ENCODE results near the gene LIMS2.

Gene LIMS2

DNA sequence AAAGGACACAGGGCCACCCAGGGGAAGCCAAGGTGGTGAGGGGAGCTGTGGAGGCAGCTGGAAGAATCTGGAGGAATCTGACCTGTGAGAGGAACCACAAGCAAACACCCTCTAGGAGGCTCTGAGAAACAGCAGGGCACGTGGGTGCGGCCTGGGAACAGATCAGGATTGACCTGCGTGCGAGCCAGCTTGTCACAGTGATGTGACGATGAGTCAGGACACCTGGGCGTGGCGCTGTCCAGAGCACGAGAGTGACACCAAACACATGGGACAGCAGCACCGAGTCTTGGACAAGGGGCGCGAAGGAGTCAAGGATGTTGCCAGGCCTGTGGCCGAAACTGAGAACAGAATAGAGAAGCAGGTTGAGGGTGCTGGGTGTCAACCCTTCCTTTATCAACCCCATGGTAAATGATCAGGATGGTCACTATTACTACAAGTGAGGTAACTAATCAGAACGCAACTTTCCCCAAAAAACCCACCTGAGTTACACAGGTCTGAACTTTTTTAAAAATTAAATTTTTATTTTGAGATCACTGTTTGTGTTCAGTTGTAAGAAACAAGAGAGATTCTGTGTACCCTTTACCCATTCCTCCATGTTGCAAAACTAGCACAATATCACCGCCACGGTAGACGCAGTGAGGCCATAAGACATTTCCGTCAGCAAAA, 25.3 kb upstream of the LIMS2 start:
- TF ChIP-seq, protein P1, sequence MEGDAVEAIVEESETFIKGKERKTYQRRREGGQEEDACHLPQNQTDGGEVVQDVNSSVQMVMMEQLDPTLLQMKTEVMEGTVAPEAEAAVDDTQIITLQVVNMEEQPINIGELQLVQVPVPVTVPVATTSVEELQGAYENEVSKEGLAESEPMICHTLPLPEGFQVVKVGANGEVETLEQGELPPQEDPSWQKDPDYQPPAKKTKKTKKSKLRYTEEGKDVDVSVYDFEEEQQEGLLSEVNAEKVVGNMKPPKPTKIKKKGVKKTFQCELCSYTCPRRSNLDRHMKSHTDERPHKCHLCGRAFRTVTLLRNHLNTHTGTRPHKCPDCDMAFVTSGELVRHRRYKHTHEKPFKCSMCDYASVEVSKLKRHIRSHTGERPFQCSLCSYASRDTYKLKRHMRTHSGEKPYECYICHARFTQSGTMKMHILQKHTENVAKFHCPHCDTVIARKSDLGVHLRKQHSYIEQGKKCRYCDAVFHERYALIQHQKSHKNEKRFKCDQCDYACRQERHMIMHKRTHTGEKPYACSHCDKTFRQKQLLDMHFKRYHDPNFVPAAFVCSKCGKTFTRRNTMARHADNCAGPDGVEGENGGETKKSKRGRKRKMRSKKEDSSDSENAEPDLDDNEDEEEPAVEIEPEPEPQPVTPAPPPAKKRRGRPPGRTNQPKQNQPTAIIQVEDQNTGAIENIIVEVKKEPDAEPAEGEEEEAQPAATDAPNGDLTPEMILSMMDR (IDR thresholded peaks at IDR 0.05; ENCODE audit: extremely low read depth, missing control alignments), result no peak
- DNase-seq (ENCODE audit: low spot score), result peak; percentile 91

DNA sequence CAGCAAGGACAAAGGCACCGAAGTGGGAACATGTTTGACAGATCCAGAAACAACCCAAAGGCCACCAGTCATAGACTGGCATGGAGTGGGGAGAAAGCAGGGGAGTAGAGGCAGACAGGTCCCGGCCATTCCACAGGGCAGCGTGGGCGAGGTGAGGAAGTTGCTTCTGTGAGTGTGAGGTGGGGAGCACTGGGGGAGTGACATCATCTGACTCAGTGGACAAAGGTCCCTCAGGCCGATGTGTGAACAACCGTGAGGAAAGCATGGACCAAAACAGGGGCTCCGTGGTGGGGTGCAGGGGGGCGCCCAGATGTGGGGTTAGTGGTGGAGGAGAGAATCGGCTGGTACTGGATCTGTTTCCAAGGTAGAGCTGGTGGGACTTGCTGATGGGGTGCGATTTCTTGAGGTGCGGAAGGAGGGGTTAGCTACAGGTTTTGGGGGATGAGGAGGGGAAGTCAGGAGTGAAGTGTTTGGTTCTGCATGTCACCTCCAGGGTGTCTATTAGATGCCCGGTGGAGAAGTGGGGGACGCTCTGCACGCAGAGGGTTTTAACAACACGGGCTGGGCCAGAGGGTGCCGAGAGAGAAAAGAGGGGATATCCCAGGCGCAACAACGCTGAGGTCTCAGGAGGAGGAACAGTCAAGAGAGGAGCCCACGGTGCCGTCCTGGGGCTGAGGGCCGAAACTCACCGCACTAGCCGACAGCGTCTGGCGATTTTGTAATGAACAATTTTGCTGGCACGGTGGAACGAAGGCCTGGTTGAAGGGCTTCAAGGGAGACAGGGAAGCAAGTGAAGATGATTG, 23.4 kb upstream of the LIMS2 start:
- peak; percentile 16 for DNase-seq (ENCODE audit: low spot score)
- TF ChIP-seq, protein P1 (IDR thresholded peaks at IDR 0.05; ENCODE audit: extremely low read depth, missing control alignments), result no peak

DNA sequence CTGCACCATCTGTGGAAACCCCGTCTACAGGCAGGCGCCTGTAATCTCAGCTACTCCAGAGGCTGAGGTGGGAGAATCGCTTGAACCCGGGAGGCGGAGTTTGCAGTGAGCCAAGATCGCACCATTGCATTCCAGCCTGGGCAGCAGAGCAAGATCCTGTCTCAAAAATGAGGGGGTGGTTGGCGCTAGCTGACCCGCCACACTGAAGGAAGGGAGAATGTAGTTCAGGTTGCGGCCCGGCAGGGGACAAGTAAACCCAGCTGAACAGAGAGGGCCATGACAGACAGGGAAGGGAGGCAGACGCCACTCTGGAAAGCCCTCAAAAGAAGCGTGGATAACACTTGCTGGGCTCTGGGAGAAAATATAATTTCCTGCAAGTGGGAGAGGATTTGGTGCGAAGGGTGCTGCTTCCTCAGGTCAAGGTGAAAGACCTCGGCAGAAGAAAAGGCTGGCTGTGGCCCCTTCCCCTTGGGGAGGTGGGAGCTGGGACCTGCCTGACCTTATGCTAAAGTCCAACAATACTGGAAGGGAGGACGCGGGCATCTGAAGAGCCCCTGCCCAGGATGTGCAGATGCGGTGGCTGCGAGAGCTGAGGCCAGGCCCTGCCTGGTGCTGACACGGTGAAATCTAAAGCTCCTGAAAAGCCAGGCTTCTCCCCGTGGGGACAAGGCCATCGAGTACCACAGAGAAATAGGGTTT, 22.3 kb upstream of the LIMS2 start:
- DNase-seq (ENCODE audit: low spot score), result no peak
- TF ChIP-seq, protein P1 (IDR thresholded peaks at IDR 0.05; ENCODE audit: extremely low read depth, missing control alignments), result no peak

DNA sequence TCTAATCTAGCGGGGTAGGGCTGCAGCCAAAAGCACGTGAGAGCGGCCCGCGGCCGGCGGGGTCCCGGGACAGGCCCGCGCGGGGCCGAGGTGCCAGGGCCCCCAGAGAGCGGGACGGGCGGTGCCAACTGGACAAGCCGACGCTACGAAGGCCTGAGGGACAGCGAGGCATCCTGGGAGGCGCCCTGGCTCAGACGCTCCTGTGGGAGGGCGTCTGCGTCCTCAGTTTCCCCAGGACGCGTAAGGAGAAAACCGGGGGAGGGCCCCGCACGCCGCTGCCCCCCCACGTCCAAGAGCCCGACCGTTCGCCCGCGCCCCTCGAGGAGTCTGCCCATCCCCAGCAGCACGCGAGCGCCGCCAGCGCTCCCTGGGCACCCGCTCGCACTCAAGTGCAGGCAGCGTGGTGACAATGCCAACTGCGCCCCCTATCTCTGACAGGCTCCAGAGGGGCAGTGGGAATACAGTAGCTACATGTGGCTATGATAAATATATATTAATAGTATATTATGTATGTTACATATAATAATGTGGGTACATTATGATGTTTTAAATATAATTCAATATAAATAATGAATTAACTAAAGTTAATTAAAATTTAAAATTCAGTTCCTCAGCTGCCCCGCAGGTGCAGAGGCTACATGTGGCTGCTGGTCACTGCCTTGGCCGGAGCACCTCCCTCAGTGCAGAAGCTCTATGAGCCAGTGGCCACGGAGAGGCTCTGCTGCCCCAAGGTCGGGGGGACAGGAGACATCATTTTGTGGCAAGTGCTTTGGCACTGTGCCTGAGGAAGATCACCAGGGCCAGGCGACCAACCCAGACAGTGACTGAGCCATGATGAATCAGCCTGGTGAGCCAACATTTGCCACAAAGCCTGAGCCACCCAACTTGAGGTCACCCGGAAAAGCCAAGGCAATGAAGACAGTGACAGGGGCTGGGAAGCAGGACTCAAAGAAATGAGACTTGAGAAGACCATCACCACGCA, 20.5 kb upstream of the LIMS2 start:
- TF ChIP-seq, protein P1 (IDR thresholded peaks at IDR 0.05; ENCODE audit: extremely low read depth, missing control alignments), result peak; percentile 9
- peak; percentile 43 for DNase-seq (ENCODE audit: low spot score)

DNA sequence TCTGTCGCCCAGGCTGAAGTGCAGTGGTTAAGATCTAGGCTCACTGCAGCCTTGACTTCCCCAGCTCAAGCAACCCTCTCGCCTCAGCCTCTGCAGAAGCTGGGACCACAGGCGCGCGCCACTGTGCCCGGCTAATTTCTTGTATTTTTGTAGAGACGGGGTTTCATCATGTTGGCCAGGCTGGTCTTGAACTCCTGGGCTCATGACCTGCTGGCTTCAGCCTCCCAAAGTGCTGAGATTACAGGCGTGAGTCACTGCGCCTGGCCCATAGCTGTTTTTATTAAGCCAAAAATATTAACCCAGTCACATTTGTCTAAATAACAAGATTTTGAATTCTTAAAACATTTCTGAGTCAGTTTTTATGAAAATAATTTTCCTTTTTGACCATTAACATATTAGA, 19.7 kb upstream of the LIMS2 start:
- TF ChIP-seq, protein P1 (IDR thresholded peaks at IDR 0.05; ENCODE audit: extremely low read depth, missing control alignments), result no peak
- DNase-seq (ENCODE audit: low spot score), result no peak

DNA sequence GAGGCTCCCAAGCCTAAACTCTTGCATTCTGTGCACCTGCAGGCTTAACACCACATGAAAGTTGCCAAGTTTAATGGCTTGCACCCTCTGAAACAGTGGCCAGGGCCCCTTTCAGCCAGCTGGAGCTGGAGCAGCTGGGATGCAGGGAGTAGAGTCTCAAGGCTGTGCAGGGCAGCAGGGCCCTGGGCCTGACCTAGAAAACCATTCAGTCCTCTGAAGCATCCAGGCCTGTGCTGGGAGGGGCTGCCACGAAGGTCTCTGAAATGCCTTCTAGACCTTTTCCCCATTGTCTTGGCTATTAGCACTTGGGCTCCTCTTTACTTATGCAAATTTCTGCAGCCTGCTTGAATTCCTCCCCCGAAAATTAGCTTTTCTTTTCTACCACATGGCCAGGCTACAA, 15.4 kb upstream of the LIMS2 start:
- no peak for DNase-seq (ENCODE audit: low spot score)
- TF ChIP-seq, protein P1 (IDR thresholded peaks at IDR 0.05; ENCODE audit: extremely low read depth, missing control alignments), result no peak
